Stimulated activated CD8-positive, alpha-beta memory T cell treated with anti-CD3 and anti-CD28 coated beads, Interleukin-12 subunit alpha, Interleukin-12 subunit beta, amount 100 ng/mL, for 1 hour (primary cell): ENCODE data around the gene FAP.

Experiments used
- DNase-seq: peaks from one replicate; pipeline ENCODE4 v3.0.0-alpha.2; 2020; ENCODE audit warnings: low read depth

FAP gene

DNA sequence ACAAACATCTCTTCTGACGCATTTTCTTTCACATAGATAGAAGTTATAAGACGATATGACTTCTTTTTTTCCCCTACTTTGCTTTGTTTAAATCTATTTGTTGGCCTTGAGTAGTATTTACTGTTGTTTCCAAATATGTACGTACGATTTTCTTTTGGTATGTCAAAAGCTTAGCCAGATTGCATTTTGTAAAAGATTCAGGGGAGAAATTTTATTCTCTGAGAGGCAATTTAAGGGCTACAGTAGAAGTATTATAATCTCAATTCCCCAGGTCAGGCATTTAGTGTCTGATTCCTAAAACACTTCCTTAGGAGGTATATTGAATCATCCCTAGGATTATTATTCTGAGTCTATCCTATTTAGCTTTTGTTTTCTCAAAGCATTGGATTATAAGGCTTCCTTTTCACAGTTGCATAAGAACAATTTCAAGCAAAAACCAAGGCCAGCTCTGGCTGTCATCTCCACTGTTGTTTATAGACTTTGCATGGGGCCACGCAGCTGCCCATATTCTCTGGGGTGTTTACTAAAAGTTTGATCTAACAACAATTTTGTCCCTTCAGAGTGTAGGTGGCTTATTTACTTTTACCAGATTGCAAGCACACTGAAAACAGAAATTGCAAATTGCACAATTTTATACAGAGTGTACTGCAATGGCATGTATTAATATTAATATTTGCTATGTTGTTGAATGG, 57.6 kb downstream of the FAP start:
- no peak for DNase-seq

DNA sequence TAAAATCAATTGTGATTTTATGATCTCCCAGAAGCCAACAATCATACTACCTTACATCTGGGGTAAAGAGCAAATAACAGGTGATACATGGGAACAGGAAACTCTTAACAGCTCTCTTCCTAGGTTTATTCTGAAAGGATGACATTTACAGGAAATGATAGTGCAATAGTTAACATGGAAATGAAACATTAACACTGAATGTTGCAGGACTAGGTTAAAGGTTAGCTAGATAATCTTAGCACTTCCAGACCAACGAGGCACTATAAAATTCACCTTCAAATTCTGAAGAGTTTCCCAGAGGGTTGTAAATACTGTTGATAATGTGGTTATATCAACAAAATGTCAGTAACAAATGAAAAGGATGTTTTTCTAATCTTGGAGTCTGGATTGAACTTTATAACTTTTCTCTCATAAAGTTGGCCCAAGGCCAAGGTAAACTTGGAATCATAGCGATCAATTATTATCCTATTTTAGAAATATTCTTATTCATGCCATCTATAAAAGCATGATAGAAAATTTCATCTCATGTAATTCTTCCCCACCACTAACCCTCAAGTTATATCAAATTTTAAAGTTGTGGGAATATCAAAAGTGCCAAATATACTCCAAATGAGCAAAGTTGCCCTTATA, 58.3 kb downstream of the FAP start:
- DNase-seq: no peak

DNA sequence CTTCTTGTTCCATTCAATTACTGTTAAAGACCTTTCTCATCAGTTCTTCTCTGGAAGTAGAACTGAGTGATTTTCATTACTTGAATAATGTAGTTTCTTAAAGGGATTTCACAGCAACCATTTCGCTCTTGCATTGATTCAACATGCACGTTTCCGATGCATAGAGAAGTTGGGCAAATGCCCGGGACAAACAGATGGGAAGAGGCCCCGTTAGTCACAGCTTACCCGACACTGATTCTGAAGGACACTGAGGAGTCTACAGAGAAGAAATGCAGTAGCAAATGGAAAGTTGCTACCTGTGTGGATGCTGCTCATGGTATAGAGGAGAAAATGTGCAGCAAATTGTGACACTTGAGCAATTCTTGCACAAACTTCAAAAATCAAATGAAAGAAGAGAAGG, 58.9 kb downstream of the FAP start:
- DNase-seq: no peak

DNA sequence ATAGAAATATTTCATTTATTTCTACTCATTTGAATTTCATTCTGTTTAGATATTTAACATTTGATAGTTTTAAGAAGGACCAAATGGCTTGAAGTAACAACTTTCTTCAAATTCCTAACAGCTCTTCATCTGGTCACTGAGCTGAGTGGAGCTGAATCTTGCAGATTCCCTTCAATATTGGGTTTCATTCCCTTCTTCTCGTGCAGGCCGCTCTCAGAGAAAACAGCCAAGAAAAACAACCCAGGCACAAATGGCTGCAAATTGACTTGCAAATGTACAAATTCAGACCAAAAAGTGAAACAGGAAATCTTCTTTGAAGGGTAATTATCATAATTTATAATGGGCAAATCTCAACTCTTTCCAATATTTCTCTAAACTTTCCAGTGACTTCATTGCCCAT, 60.9 kb downstream of the FAP start:
- DNase-seq: no peak

DNA sequence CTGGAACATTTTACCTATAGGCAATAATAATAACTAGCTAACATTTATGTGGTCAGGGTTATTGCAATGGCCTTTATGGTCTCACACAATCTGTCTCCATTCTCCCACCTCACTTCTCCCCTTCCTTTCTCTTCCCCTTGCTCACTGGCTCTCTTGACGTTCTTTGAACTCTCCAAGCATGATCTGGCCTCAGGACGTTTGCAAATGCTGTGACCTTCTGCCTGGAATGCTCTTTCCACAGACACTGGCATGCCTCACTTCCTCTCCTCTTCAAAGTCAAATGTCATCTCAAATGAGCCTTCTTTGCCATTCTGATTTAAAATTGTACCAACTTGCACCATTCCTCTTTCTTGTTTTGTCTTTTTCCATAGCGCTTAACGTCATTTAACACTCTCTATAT, 65.9 kb downstream of the FAP start:
- no peak for DNase-seq

DNA sequence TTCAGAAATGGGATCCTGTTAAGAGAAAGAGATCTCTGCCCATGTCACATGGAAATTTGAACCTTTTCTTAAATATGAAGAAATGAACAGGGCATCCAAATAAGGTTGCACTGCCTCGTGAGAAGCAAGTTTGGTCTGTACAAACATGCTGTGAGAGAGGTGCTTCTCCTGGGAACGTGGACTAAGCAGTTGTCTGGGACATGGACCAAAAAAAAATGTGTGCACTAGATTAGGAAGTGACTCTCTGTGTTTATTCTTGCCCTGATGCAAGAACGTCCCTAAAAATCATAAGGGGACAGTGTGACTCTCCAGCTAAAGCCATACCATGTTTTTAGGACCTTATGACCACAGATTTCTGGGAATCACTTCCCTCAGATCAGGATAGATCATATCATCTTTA, 67.5 kb downstream of the FAP start:
- no peak for DNase-seq

DNA sequence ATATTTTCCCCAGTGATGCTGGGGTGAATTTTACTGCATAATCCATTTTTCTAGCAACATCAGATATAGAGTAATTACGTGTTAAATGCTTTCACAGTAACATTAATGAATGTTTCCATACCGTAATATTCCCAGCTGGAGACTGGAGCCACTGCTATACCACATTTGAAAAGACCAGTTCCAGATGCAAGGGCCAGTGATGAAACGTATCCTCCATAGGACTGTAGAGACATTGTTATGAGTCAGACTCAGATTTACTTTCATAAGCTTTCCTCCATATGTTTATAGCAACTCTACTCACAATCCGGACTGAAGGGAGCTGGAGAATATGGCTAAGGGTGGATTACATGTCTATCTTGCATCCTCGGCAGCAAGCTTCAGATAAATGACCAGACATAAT, 68.5 kb downstream of the FAP start:
- no peak for DNase-seq

DNA sequence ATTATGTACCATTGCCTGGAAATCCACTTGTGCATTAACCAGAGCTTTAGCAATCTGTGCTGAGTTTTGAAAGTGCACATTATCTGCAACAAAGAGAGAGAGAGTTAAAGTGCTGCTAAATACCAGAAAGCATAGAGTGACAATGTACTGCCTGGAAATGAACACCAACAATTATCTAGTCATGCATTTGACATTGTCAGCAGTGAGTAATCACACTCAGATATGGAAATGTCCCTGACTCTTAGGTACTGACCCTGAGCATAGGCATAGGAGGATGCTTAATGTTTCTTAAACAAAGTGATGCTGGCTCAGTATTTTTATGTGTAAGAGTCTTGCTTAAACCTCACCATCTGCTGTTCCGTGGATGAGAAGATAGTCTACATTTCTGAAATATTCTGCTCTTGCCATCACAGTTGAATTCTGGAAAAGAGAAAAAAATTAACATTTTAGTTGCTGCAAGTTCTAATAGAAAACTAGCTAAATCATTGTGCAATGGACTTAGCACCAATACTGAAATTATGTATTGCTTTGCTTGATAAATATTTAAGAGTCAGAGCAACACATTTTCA, 70.4 kb downstream of the FAP start:
- no peak for DNase-seq

DNA sequence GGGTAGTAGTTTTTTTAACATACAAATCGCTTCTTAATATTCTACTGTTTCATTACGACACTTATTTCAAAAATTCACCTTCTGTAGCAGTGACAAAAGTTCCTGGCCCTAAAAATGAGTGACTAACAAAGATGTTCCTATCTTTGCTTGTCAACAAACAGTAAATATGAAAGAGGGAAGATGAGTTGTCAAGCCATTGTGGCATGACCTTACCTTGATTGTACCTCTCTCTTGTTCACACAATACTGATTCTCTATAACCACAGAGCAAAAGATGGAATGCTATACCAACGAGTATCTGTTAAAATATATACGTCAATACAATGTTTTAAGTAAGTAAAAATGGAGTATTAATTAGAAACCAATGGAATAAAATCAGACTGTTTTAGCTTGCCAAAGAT, 76.5 kb downstream of the FAP start:
- no peak for DNase-seq

DNA sequence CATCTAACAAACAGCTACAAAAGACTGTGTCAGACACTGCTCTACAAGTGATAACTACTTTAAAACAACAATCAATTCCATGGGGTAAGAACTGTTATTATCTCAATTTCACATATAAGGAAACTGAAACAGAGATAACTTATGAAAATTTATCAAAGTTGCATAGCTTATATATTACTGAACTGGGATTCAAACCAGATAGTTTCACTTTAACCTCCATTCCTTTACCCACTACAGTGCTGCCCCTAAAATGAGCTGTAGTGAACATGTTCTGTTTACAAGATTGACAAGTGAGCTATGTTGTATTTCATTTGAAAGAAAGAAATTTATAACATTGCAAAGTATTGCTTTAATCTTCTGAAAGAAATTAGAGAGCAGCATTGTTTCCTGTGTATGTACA, 77.1 kb downstream of the FAP start:
- no peak for DNase-seq

DNA sequence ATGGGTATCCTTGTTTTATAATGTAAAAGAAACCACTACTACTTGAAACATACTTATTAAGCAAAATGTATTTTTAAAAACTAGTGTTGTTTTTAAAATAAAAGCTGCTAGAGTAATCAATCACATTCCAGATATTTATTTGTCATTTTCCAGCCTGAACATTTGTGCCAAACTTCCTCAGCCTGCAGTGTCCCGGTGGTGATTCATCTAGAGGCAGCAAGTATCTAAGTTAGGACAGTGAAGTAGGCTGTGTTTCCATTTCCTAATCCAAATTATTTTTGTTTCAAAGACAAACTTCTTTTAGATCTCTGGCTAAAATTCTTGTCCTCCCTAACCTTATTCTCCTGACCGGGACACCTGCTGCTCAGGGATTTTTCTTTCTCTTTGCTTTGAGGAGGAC, 78.4 kb downstream of the FAP start:
- no peak for DNase-seq

DNA sequence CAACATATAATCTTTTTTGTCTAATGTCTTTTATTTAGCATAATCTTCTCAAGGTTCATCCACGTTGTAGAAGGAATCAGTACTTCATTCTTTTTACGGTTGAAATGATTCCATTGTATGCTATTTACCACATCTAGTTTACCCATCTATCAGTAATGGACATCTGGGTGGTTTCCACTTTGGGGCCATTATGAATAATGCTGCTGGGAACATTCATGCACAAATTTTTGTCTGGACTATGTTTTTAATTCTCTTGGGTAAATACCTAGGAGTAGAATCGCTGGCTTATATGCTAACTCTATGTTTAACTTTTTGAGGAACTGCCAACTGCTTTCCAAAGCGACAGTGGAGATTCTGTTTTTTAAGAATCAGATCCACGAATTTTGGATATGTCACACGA, 83.8 kb downstream of the FAP start:
- no peak for DNase-seq

DNA sequence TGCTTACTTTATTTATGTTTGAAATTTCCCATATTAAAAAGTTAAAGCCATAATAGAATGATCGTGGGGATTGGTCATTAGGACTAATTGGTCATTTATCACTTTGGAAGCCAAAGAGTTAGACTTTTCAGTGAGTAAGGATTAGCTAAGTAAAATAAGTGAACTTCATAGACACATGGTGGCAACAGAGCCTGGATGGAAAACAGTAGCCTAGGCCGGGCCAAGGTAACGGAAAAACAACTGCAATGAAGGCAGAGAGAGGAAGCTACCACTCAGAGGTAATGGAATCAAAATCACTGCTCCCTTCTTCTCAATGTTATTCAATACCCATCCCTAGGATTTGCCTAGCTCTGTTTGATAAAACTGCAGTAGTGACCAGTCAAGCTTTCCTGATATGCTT, 87.1 kb downstream of the FAP start:
- no peak for DNase-seq

DNA sequence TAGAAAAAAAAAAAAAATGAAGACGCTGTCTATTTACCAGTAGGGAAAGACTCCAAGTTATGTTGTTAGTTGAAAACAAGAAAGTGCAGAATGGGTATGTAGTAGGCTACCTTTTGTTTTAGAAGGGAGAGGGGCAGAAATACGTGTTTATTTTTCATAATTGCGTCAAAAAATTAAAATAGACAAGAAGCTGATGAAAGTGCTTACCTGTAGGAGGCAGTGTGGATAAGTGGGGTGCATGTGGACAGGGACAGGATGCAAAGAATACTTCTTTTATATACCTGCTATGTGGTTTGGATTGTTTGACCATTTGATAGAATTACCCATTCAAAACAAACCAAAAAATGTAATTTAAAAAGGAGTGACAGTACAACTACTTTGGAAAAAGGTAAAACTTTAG, 88.2 kb downstream of the FAP start:
- DNase-seq: no peak

DNA sequence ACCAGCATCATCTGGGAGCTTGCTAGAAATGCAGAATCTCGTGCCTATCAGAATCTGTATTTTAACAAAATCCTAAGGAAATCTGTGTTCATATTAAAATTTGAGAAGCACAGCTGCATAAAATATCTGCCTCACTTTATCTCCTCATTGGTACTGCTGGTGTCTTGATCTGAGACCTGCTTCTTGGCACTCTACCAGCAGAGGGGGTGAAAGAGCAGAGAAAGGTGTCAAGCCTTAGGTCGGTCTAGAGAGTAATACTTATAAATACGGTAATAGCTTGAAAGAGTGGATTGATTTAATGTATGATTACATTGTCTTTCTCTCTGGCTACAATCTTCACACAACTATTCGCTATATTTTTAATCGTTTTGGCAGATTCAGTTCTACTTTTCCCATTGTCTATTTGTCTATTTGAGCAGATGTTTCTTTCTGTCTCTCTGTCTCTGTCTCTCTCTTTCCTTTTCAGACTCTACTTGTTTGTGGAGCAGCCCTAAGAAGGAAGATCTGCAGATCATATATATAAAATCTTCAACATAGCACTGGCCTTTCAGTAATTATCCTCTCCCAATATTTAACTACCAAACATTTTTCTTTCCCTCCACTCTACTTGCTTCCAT, 89.5 kb downstream of the FAP start:
- peak; percentile 45 for DNase-seq

DNA sequence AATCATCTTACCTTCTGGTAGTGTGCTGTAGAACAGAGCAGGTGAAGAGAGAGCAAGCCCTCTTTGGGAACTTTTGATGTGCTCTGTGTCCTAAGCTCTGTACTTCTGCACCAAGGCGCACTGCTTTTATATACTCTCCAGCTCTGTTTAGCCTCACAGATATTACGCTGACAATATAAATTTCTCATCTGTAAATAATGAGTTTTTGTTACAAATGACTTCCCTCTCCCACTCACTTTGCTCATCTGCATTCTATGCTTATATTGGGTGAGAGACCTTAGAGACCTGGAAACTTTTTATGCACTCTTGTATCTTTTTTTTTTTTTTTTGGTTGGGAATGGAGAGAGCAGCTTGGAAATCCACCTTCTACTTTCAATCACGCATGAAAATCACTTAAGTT, 91.1 kb downstream of the FAP start, which contains the start of gene GCG:
GCG (minus strand) TSS at position 101 of the 400 bp plus-strand sequence. CDS start 3,069 bp downstream, outside the sequence.
- DNase-seq: no peak

DNA sequence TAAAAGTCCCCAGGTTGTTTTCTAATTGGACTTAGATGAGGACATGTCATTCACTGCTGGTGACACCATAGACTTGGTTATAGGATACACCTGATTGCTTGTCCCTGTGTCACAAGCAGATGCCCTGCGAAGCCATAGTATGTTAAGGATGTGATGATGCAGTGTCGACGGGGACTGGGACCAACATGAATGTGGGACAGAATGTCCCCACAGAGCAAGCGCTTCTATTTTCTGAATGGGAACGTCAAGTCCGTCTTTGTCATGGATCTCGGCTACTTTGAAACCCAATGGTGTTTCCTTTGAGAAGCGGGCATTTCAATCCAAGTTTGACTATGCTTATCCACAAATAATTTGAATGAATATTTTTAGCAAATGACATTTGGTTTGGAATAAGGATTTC, 93.3 kb downstream of the FAP start:
- DNase-seq: no peak

DNA sequence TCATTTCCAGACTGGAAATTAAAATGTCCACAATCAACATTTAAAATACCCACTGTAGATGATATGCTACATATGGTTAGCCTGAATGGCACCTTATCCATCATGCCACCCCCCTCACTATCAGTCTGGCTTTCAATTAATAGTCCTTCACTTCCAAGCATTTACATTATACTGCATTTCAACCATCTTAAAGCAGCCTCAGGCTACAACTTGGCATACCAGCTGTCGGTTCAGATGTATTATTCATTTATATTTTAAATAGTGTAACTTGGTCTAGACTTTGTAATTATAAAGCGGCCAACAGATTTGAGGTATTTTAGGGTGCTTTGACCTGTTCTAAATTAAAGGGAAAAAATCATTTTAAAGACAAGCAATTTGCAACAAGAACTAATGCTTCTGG, 93.8 kb downstream of the FAP start:
- no peak for DNase-seq

DNA sequence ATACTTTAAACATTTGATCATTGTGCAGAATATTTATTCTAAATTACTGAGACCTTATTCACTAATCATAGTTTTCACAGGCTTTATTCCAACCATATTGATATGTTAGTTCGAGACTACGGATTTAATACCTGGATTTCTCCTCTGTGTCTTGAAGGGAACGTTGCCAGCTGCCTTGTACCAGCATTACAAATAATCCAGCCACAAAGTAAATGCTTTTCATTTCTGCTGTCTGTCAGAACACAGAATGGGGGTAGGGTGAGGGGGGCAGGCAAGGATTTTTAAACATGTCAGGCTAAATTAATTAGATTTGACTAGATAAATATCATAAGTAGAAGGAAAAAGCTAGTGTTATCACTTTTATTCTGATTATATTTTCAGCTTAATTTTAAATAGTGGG, 94.3 kb downstream of the FAP start:
- DNase-seq: no peak

DNA sequence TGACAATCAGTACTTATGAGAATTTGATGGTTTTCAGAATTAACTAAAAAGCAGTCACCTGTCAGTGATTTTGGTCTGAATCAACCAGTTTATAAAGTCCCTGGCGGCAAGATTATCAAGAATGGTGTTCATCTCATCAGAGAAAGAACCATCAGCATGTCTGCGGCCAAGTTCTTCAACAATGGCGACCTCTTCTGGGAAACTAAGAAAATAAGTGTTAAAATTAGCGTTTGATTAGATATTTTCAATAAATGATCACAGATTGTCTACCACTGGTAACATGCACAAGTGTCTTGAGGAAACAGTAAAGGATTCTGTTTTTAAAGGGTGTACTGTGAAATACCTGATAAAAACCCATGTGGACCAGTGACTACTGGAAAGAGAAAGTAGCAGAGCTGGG, 99.3 kb downstream of the FAP start:
- DNase-seq: no peak

DNA sequence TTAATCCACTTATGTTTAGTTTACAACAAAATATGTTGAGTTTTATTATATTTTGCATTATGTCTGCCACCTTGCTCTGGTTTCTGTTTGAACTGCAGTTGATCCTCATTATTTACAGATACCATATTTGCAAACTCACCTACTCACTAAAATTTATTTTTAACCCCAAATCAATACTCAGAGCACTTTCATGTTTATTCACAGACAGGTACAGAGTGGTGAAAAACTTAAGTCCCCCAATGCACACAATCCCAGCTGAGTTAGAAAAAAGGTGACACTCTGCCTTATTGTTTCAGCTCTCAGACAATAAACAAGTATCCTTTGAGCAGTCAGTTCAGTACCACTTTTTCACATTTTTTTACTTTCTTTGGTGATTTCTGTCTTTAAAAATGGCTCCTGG, 104.9 kb downstream of the FAP start:
- DNase-seq: no peak

DNA sequence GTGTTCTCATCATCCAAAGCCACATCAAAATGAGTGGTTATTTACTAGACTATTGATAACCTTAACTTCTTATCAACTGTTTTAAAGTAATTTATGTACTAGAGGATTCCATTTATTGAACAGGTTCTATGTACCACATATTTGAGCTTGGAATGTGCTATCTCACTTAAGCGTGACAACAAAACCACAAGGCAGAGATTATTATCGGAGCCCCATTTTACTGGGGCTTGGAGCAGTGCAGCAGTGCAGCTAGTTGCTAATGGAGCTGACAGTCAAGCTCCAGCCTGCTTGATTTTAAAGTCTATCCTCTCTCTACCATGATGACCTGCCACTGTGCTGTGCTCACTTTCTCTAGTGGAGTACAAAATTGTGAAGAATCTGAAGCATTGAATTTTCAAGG, 115.8 kb downstream of the FAP start:
- no peak for DNase-seq

DNA sequence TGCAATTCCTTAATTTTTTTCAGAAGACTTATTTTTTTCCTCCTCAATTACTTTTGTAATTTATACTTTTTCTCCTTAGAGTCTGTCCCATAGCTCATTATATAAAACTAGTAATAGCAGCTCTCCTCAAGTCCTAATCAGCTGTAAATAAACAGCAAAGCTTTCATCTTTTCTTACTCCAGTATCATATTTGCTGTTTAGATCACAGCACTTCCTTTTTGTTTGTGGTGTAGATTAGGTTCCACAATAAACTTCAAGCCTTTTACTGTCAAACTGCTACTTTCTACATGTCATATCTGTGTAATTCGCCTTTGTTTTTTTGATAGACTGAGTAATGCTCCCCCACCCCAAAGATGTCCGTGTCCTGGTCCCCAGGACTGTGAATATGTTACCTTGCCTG, 116.7 kb downstream of the FAP start:
- DNase-seq: no peak
